K562 (cell line): ENCODE results near the gene CSTF1. TPM values are rescaled to one million over a fixed set of nuclear protein-coding genes. Genes with fewer than 3 reads are reported as not detected.

ENCODE experiments used
- ETS2 ChIP-seq: IDR thresholded peaks from 2 replicates; pipeline ENCODE4 v1.6.1; 2016; ENCODE audit warnings: borderline replicate concordance, missing genetic modification characterization, mild to moderate bottlenecking, moderate library complexity, missing compliant biosample characterization; ENCODE audit not compliant: poor library complexity, severe bottlenecking
- HCFC1 ChIP-seq: IDR thresholded peaks from 2 replicates; pipeline ENCODE4 v1.6.1; 2012; ENCODE audit warnings: low read depth, low read length, improper control_type of control experiment
- HDAC3 ChIP-seq: fragments of 450-650 bp; IDR thresholded peaks from 2 replicates; pipeline ENCODE4 v1.6.1; 2018; ENCODE audit warnings: borderline replicate concordance, mild to moderate bottlenecking, moderate library complexity; ENCODE audit not compliant: partially characterized antibody
- HIVEP1 ChIP-seq: fragments of 250-450 bp; sonication (Bioruptor Pico); IDR thresholded peaks from 2 replicates; pipeline ENCODE4 v1.4.0; 2020; ENCODE audit warnings: mild to moderate bottlenecking
- MTA2 ChIP-seq: fragments of 450-650 bp; IDR thresholded peaks from 2 replicates; pipeline ENCODE4 v1.6.1; 2016; ENCODE audit warnings: low read depth
- OTX1 ChIP-seq: fragments of 450-650 bp; formaldehyde crosslinking; IDR thresholded peaks from 2 replicates; pipeline ENCODE4 v1.4.0; 2022; ENCODE audit warnings: mild to moderate bottlenecking
- SRF ChIP-seq, 2 experiments: fragments of 250-450, 450-650 bp in 1 of 2; sonication (Bioruptor Pico) in 1 of 2; sonication (generic) in 1 of 2; formaldehyde crosslinking; IDR thresholded peaks; 2 replicates each; pipeline versions ENCODE4 v1.5.0 to v1.5.1; 2020 to 2022; ENCODE audit warnings: mild to moderate bottlenecking in 1 of 2, missing genetic modification reagents in 1 of 2
- TOE1 ChIP-seq, 2 experiments: fragments of 450-650 bp in 1 of 2; sonication (generic) in 1 of 2; formaldehyde crosslinking in 1 of 2; IDR thresholded peaks; 2 replicates each; pipeline versions ENCODE4 v1.7.1 to v1.8.0; 2016 to 2022; ENCODE audit warnings: borderline replicate concordance in 2 of 2, mild to moderate bottlenecking in 2 of 2, antibody characterized with exemption in 1 of 2, inconsistent platforms in 1 of 2, low read depth in 1 of 2, missing genetic modification reagents in 1 of 2, moderate library complexity in 1 of 2
- XRCC5 ChIP-seq: fragments of 200-400 bp; formaldehyde crosslinking; IDR thresholded peaks from 2 replicates; pipeline ENCODE4 v1.6.1; 2017; ENCODE audit warnings: low read depth, mild to moderate bottlenecking, low read length
- polyA plus RNA-seq, 8 experiments: library from polyadenylated mRNA; depleted of rRNA in 4 of 8; stranded (reverse) in 5 of 8; unstranded in 3 of 8; fragments of >200 nt; fragmentation: Nextera tagmentation in 2 of 8; fragmentation: Illumina TruSeq in 1 of 8; extraction: Ambion mirVana in 2 of 8; extraction: Trizol in 1 of 8; gene quantifications; 2 replicates each; pipeline versions ENCODE4 v1.2.1 to v1.2.3, GENCODE V29; 2011 to 2014; ENCODE audit warnings: inconsistent platforms in 1 of 8, missing spikeins in 1 of 8
- total RNA-seq, 7 experiments: library from RNA; depleted of rRNA in 6 of 7; stranded (reverse); fragments of >200 nt in 6 of 7; fragmentation: Illumina TruSeq in 2 of 7; extraction: Trizol in 2 of 7; gene quantifications; 2 replicates each; pipeline versions ENCODE4 v1.2.1 to v1.2.3, GENCODE V29; 2011 to 2021; ENCODE audit warnings: low replicate concordance in 1 of 7
- TF ChIP-seq, protein P1 (sequence below): fragments of 450-650 bp; IDR thresholded peaks from 2 replicates; pipeline ENCODE4 v1.6.1; 2017; ENCODE audit warnings: antibody characterized with exemption, mild to moderate bottlenecking
- TF ChIP-seq, protein P2 (sequence below), 2 experiments: fragments of 150-350 bp in 1 of 2; IDR thresholded peaks; 2 replicates each; pipeline ENCODE4 v1.6.1; 2012 to 2016; ENCODE audit warnings: low read depth in 2 of 2, low read length in 2 of 2, mild to moderate bottlenecking in 1 of 2, moderate library complexity in 1 of 2
- TF ChIP-seq, protein P3 (sequence below): sonication (generic); formaldehyde crosslinking; IDR thresholded peaks from 2 replicates; pipeline ENCODE4 v1.8.1; 2023; ENCODE audit warnings: mild to moderate bottlenecking, missing genetic modification reagents
- TF ChIP-seq, protein P4 (sequence below): fragments of 450-650 bp; IDR thresholded peaks from 2 replicates; pipeline ENCODE4 v1.6.1; 2018; ENCODE audit warnings: mild to moderate bottlenecking, low read depth; ENCODE audit not compliant: partially characterized antibody

Gene CSTF1
- total and polyA plus RNA-seq, 9 of the 15 experiments (the other 6 are each of a cell fraction or from before 2014, with no cell fraction given), result 30.8 to 110 (median 53.4) TPM

DNA sequence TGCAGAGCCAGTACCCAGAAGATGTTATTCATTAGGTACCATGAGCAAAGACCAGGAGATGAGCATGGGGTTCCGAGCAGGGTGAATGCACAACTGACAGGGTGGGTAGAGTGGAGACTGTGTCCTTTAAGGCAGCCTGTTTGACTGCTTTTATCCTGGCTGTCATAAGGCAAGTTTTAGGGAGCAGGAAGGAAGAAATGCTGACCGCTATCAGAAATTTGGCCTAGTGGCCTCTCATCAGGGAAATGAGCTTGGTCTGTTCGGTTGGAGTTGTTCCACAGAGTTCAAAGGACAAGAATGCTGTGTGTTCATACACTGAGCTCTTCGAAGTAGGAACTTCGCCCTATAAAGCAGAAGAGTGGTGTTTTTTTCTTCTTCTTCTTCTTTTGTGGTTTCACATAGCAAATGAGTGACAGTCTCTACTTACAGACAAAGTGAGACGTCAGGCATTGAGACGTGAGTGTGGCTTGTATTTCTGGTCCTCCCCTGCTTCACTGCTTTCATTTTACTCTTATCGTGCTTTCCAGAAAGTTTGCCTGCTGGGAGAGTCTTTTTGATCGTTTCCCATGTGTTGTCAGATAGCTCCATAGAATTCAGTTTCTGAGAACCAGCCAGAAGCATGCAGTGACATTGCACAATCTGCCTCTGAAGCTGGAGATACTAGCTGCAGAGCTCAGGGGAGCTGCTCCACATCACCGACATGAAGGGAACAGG, 19.5 kb downstream of the CSTF1 start, which contains the start of gene CASS4 (continued):
- TF ChIP-seq TOE1 (IDR thresholded peaks at IDR 0.05; ENCODE audit: borderline replicate concordance), result peak; percentile 66
- no peak for TF ChIP-seq TOE1 (CRISPR knock-in tag; IDR thresholded peaks at IDR 0.05; ENCODE audit: borderline replicate concordance, low read depth)
- no peak for TF ChIP-seq ETS2
- TF ChIP-seq, protein P1, sequence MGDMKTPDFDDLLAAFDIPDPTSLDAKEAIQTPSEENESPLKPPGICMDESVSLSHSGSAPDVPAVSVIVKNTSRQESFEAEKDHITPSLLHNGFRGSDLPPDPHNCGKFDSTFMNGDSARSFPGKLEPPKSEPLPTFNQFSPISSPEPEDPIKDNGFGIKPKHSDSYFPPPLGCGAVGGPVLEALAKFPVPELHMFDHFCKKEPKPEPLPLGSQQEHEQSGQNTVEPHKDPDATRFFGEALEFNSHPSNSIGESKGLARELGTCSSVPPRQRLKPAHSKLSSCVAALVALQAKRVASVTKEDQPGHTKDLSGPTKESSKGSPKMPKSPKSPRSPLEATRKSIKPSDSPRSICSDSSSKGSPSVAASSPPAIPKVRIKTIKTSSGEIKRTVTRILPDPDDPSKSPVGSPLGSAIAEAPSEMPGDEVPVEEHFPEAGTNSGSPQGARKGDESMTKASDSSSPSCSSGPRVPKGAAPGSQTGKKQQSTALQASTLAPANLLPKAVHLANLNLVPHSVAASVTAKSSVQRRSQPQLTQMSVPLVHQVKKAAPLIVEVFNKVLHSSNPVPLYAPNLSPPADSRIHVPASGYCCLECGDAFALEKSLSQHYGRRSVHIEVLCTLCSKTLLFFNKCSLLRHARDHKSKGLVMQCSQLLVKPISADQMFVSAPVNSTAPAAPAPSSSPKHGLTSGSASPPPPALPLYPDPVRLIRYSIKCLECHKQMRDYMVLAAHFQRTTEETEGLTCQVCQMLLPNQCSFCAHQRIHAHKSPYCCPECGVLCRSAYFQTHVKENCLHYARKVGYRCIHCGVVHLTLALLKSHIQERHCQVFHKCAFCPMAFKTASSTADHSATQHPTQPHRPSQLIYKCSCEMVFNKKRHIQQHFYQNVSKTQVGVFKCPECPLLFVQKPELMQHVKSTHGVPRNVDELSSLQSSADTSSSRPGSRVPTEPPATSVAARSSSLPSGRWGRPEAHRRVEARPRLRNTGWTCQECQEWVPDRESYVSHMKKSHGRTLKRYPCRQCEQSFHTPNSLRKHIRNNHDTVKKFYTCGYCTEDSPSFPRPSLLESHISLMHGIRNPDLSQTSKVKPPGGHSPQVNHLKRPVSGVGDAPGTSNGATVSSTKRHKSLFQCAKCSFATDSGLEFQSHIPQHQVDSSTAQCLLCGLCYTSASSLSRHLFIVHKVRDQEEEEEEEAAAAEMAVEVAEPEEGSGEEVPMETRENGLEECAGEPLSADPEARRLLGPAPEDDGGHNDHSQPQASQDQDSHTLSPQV, result peak; percentile 67; the same call in 1 of the 2 replicates
- TF ChIP-seq HCFC1, result 0 out of 2 replicates have a peak, but pooled peaks have one; percentile 38
- TF ChIP-seq HDAC3, result peak; percentile 98
- TF ChIP-seq, protein P2, sequence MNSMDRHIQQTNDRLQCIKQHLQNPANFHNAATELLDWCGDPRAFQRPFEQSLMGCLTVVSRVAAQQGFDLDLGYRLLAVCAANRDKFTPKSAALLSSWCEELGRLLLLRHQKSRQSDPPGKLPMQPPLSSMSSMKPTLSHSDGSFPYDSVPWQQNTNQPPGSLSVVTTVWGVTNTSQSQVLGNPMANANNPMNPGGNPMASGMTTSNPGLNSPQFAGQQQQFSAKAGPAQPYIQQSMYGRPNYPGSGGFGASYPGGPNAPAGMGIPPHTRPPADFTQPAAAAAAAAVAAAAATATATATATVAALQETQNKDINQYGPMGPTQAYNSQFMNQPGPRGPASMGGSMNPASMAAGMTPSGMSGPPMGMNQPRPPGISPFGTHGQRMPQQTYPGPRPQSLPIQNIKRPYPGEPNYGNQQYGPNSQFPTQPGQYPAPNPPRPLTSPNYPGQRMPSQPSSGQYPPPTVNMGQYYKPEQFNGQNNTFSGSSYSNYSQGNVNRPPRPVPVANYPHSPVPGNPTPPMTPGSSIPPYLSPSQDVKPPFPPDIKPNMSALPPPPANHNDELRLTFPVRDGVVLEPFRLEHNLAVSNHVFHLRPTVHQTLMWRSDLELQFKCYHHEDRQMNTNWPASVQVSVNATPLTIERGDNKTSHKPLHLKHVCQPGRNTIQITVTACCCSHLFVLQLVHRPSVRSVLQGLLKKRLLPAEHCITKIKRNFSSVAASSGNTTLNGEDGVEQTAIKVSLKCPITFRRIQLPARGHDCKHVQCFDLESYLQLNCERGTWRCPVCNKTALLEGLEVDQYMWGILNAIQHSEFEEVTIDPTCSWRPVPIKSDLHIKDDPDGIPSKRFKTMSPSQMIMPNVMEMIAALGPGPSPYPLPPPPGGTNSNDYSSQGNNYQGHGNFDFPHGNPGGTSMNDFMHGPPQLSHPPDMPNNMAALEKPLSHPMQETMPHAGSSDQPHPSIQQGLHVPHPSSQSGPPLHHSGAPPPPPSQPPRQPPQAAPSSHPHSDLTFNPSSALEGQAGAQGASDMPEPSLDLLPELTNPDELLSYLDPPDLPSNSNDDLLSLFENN (IDR thresholded peaks at IDR 0.05; ENCODE audit: low read depth in 2 of 2, low read length in 2 of 2), result peak in 1 of 2 experiments; percentile 93; a peak in 2 of 4 replicates
- TF ChIP-seq, protein P3, sequence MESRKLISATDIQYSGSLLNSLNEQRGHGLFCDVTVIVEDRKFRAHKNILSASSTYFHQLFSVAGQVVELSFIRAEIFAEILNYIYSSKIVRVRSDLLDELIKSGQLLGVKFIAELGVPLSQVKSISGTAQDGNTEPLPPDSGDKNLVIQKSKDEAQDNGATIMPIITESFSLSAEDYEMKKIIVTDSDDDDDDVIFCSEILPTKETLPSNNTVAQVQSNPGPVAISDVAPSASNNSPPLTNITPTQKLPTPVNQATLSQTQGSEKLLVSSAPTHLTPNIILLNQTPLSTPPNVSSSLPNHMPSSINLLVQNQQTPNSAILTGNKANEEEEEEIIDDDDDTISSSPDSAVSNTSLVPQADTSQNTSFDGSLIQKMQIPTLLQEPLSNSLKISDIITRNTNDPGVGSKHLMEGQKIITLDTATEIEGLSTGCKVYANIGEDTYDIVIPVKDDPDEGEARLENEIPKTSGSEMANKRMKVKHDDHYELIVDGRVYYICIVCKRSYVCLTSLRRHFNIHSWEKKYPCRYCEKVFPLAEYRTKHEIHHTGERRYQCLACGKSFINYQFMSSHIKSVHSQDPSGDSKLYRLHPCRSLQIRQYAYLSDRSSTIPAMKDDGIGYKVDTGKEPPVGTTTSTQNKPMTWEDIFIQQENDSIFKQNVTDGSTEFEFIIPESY, result peak; percentile 16; the same call in 1 of the 2 replicates
- TF ChIP-seq MTA2, result peak; percentile 95
- TF ChIP-seq HIVEP1 (CRISPR knock-in tag), result 0 out of 2 replicates have a peak, but pooled peaks have one; percentile 38
- peak in 1 of 2 experiments; percentile 27; a peak in 1 of 4 replicates for TF ChIP-seq SRF (CRISPR knock-in tag; IDR thresholded peaks at IDR 0.05)
- TF ChIP-seq OTX1, result 0 out of 2 replicates have a peak, but pooled peaks have one; percentile 13
- TF ChIP-seq, protein P4, sequence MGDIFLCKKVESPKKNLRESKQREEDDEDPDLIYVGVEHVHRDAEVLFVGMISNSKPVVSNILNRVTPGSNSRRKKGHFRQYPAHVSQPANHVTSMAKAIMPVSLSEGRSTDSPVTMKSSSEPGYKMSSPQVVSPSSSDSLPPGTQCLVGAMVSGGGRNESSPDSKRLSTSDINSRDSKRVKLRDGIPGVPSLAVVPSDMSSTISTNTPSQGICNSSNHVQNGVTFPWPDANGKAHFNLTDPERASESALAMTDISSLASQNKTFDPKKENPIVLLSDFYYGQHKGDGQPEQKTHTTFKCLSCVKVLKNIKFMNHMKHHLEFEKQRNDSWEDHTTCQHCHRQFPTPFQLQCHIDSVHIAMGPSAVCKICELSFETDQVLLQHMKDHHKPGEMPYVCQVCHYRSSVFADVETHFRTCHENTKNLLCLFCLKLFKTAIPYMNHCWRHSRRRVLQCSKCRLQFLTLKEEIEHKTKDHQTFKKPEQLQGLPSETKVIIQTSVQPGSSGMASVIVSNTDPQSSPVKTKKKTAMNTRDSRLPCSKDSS, result no peak
- TF ChIP-seq XRCC5, result peak; percentile 45; the same call in 1 of the 2 replicates
